Ishikawa (cell line): ENCODE results near the gene FYB2.

ENCODE experiments used
- CEBPB ChIP-seq: IDR thresholded peaks from 2 replicates; pipeline ENCODE4 v1.6.1; 2012
- CREB1 ChIP-seq: IDR thresholded peaks from 2 replicates; pipeline ENCODE4 v1.6.1; 2012; ENCODE audit warnings: low read depth
- EGR1 ChIP-seq: IDR thresholded peaks from 2 replicates; pipeline ENCODE4 v1.6.1; 2012
- EP300 ChIP-seq: IDR thresholded peaks from 2 replicates; pipeline ENCODE4 v1.6.1; 2012; ENCODE audit warnings: borderline replicate concordance
- RAD21 ChIP-seq: IDR thresholded peaks from 2 replicates; pipeline ENCODE4 v1.6.1; 2012; ENCODE audit warnings: low read depth
- TAF1 ChIP-seq: IDR thresholded peaks from 2 replicates; pipeline ENCODE4 v1.6.1; 2012; ENCODE audit warnings: low read depth, mild to moderate bottlenecking
- TCF12 ChIP-seq: IDR thresholded peaks from 2 replicates; pipeline ENCODE4 v1.6.1; 2012; ENCODE audit warnings: low read depth
- TEAD4 ChIP-seq: IDR thresholded peaks from 2 replicates; pipeline ENCODE4 v1.6.1; 2012
- USF1 ChIP-seq: IDR thresholded peaks from 2 replicates; pipeline ENCODE4 v1.6.1; 2012
- YY1 ChIP-seq: IDR thresholded peaks from 2 replicates; pipeline ENCODE4 v1.6.1; 2012; ENCODE audit warnings: low read depth
- ZBTB7A ChIP-seq: IDR thresholded peaks from 2 replicates; pipeline ENCODE4 v1.6.1; 2012; ENCODE audit warnings: low read depth
- TF ChIP-seq, protein P1 (sequence below): IDR thresholded peaks from 2 replicates; pipeline ENCODE4 v1.6.1; 2012
- TF ChIP-seq, protein P2 (sequence below): IDR thresholded peaks from 2 replicates; pipeline ENCODE4 v1.6.1; 2012; ENCODE audit warnings: low read depth, mild to moderate bottlenecking

GRCh38 chr1:56824271-56824670, 5.1 kb upstream of the FYB2 start:
- TF ChIP-seq EP300, result no peak
- TF ChIP-seq EGR1, result no peak
- no peak for TF ChIP-seq CEBPB
- TF ChIP-seq YY1, result no peak
- TF ChIP-seq USF1, result no peak
- TF ChIP-seq TEAD4, result no peak
- no peak for TF ChIP-seq RAD21
- TF ChIP-seq, protein P1, sequence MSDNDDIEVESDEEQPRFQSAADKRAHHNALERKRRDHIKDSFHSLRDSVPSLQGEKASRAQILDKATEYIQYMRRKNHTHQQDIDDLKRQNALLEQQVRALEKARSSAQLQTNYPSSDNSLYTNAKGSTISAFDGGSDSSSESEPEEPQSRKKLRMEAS, result no peak
- TF ChIP-seq TAF1, result no peak
- no peak for TF ChIP-seq CREB1
- TF ChIP-seq ZBTB7A, result no peak
- no peak for TF ChIP-seq TCF12
- TF ChIP-seq, protein P2, sequence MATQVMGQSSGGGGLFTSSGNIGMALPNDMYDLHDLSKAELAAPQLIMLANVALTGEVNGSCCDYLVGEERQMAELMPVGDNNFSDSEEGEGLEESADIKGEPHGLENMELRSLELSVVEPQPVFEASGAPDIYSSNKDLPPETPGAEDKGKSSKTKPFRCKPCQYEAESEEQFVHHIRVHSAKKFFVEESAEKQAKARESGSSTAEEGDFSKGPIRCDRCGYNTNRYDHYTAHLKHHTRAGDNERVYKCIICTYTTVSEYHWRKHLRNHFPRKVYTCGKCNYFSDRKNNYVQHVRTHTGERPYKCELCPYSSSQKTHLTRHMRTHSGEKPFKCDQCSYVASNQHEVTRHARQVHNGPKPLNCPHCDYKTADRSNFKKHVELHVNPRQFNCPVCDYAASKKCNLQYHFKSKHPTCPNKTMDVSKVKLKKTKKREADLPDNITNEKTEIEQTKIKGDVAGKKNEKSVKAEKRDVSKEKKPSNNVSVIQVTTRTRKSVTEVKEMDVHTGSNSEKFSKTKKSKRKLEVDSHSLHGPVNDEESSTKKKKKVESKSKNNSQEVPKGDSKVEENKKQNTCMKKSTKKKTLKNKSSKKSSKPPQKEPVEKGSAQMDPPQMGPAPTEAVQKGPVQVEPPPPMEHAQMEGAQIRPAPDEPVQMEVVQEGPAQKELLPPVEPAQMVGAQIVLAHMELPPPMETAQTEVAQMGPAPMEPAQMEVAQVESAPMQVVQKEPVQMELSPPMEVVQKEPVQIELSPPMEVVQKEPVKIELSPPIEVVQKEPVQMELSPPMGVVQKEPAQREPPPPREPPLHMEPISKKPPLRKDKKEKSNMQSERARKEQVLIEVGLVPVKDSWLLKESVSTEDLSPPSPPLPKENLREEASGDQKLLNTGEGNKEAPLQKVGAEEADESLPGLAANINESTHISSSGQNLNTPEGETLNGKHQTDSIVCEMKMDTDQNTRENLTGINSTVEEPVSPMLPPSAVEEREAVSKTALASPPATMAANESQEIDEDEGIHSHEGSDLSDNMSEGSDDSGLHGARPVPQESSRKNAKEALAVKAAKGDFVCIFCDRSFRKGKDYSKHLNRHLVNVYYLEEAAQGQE, result no peak
